Stimulated activated memory B cell treated with anti-CD40 and anti-IgM and Interleukin-4, amounts not matched to agents 10 μg/mL and 1 μg/mL and 100 μg/mL, for 72 hours (primary cell): ENCODE results near the gene GAB3.
"Not testable (repeated sequence)": the region's sequence is repeated elsewhere in the genome, so short reads cannot be mapped to it uniquely, and the experiment has no call there.

Experiments
- ATAC-seq: fragments of 150-1000 bp; cut with Tn5 transposase; 2 replicates; pipeline ENCODE4 v1.10.0; 2021
- H3K27ac Mint-ChIP-seq: one replicate; pipeline ENCODE4 v1.8.0; 2022; ENCODE audit warnings: mild to moderate bottlenecking, mixed read lengths
- H3K27me3 Mint-ChIP-seq: one replicate; pipeline ENCODE4 v1.8.0; 2022; ENCODE audit warnings: mixed read lengths
- H3K36me3 Mint-ChIP-seq: one replicate; pipeline ENCODE4 v1.8.0; 2022; ENCODE audit warnings: mixed read lengths
- H3K4me1 Mint-ChIP-seq: one replicate; pipeline ENCODE4 v1.8.0; 2022; ENCODE audit warnings: mixed read lengths
- H3K4me3 Mint-ChIP-seq: one replicate; pipeline ENCODE4 v1.8.0; 2022; ENCODE audit warnings: mild to moderate bottlenecking, moderate library complexity, mixed read lengths
- H3K9me3 Mint-ChIP-seq: one replicate; pipeline ENCODE4 v1.8.0; 2022; ENCODE audit warnings: mixed read lengths

The GAB3 gene

DNA sequence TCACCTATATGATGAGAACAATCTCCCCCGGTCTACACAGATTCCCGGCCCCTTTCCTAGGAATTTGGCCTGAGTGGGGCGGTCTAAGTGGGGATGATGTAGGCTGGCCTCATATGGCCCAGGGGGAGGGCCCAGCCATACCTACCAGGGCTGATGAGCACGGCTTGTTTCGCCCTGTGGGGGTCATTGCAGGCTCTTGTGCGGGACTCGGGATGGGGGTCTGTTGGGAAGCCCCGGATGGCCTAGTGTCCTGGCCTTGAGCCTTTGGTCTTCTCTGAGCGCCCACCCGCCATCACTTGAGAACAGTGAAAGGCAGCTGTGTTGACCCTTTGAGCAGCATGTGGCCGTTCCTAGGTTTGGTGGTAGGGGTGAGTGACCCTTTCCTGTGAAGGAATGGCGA, 92.7 kb downstream of the GAB3 start:
- H3K27me3 Mint-ChIP-seq = no peaks in the 10 kb centered on the region
- H3K27ac Mint-ChIP-seq = no peak overlapping the region
- no peak for ATAC-seq
- H3K4me1 Mint-ChIP-seq = peaks cover 17% of the 10 kb centered on the region
- H3K36me3 Mint-ChIP-seq = no peaks in the 10 kb centered on the region
- H3K4me3 Mint-ChIP-seq = no peak overlapping the region
- peaks cover 3% of the 10 kb centered on the region for H3K9me3 Mint-ChIP-seq

DNA sequence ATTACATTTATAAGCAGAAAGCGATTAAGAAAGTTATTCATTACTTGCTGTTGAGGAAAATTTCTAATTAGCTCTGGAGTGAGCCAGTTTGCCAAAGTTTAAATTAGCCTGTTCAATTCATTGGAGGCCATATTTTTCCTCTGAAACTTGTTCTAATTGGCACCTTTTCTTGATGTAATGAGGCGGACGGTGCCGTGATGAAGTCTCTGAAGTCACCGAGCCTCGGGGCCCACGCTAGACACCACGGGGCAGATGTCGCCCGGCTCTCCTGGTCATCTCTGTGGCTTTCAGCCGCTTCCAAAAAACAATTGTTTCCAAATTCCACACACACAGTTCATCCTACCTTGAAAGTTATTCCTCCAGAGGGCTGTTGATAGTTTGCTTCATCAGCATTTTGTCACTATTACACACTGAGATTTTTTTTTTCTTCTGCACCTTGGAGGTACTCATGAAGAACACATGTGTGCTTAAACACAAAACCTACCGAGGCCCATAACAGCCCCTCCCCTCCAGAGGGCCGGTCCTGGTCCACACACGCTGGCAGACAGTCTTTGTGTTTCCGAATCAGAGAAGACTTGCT, 93.6 kb downstream of the GAB3 start:
- no peaks in the 10 kb centered on the region for H3K27me3 Mint-ChIP-seq
- H3K4me1 Mint-ChIP-seq = peaks cover 14% of the 10 kb centered on the region
- no peaks in the 10 kb centered on the region for H3K36me3 Mint-ChIP-seq
- no peak overlapping the region for H3K27ac Mint-ChIP-seq
- H3K4me3 Mint-ChIP-seq = no peak overlapping the region
- no peak for ATAC-seq
- peaks cover 3% of the 10 kb centered on the region for H3K9me3 Mint-ChIP-seq

DNA sequence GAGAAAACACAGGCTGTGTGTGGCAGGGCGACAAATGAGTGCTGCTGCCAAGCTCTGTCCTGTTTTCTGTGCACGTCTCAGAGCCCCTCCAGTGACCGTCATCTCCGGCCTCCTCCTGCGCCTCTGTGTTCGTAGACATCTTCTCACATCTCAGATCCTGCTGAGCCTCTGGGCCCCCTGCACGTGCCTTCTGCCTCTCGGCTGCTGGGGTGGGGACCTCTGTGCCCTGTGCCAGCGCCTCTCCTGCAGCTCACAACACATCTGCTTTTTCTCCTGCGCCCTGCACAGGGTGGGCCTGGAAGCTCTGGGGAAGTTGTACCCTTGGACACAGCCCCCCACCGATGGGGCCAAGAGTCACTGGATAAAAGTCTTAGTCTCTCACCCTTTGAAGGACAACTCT, 95.1 kb downstream of the GAB3 start:
- H3K4me3 Mint-ChIP-seq = no peak overlapping the region
- no peak overlapping the region for H3K27ac Mint-ChIP-seq
- H3K36me3 Mint-ChIP-seq = no peaks in the 10 kb centered on the region
- no peaks in the 10 kb centered on the region for H3K4me1 Mint-ChIP-seq
- no peaks in the 10 kb centered on the region for H3K27me3 Mint-ChIP-seq
- no peaks in the 10 kb centered on the region for H3K9me3 Mint-ChIP-seq
- no peak for ATAC-seq

DNA sequence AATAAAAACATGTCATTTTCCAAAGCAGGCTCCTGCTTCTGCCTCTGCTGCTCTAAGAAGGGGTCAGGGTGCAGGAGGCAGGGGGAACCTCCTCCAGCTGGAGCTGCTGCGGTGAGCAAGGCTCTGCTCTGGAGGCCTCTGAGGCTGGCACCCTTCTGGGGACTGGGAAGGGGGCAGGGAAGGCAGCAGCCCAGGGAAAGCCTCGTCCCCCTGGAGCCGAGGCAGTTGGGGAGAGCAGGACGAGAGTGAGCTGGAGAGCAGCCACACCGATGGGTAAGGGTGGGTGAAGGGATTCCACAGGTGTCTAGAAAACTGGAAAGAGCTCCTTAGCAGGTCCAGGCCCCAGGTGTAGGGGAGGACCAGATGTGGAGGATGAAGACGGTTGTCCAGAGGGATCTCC, 95.5 kb downstream of the GAB3 start:
- Mint-ChIP-seq H3K36me3 (no peaks in the 10 kb centered on the region), H3K27ac (no peak overlapping the region), H3K4me3 (no peak overlapping the region), H3K4me1 (no peaks in the 10 kb centered on the region), H3K9me3 (no peaks in the 10 kb centered on the region), H3K27me3 (no peaks in the 10 kb centered on the region)
- no peak for ATAC-seq

DNA sequence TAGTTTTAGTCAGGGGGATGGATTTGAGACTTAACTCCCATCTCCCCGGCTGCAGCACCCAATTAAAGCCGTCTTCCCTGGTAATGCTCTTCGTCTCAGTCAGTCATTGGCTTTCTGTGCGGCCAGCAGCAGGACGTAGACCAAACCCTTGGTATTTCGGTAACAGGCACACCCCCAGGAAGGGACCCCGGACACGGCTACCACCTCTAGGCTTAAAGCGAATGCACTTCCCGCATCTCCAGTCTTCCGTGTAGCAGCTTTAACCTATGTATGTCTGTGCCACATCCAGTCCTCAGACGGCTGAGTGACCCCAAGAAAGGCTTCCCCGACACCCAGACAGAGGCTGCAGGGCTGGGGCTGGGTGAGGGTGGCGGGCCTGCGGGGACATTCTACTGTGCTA, 96.0 kb downstream of the GAB3 start:
- no peaks in the 10 kb centered on the region for H3K9me3 Mint-ChIP-seq
- H3K27ac Mint-ChIP-seq = no peak overlapping the region
- no peaks in the 10 kb centered on the region for H3K36me3 Mint-ChIP-seq
- no peak overlapping the region for H3K4me3 Mint-ChIP-seq
- H3K4me1 Mint-ChIP-seq = no peaks in the 10 kb centered on the region
- no peak for ATAC-seq
- H3K27me3 Mint-ChIP-seq = no peaks in the 10 kb centered on the region

DNA sequence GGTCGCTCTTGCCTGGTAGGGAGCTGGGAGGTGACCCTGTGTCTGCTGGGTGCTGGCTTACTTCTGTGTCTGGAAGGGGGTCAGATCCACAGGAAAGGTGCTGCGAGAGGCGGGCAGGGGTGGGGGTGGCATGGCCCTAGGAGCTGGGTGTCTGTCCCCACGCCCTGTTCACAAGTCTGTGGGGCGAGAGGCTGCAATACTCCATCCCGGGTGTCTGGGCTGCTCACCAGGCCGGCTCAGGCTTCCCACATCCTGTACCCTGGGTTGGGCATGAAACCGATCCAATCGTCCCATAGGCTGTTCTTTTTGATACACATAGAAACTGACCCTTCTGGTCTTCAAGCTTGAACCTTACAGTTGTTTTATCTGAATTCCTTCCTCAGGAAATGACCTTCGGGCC, 96.5 kb downstream of the GAB3 start:
- H3K4me3 Mint-ChIP-seq = no peak overlapping the region
- no peaks in the 10 kb centered on the region for H3K27me3 Mint-ChIP-seq
- no peak for ATAC-seq
- H3K4me1 Mint-ChIP-seq = no peaks in the 10 kb centered on the region
- no peak overlapping the region for H3K27ac Mint-ChIP-seq
- no peaks in the 10 kb centered on the region for H3K36me3 Mint-ChIP-seq
- H3K9me3 Mint-ChIP-seq = no peaks in the 10 kb centered on the region

DNA sequence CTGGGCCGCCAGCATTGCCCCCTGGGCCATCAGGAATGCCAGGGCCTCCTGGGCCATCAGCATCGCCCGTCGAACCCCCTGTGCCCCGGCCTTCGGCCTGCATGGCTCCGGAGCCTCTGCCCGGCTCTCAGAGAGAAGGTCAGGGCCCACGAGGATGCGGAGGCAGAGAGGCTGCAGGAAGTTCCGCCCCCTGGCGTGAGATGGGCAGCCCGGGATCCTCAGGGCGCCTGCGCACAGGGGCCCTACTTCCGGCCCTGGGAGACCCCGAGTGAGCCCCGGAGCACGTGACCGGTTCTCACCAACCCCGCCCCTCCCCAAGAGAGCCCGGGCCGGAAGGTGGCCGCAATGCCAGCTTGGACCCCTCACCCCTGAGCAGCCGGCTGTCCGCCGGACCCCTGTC, 97.5 kb downstream of the GAB3 start, which contains the start of gene CTAG2:
Gene CTAG2 (minus strand): TSS at position 167 of the 400 bp plus-strand sequence. CDS start 64 bp downstream, at position 103.
- not testable (repeated sequence) for H3K27me3 Mint-ChIP-seq, H3K4me3 Mint-ChIP-seq, H3K4me1 Mint-ChIP-seq, H3K27ac Mint-ChIP-seq, H3K36me3 Mint-ChIP-seq, H3K9me3 Mint-ChIP-seq
- ATAC-seq = peak; percentile 34

DNA sequence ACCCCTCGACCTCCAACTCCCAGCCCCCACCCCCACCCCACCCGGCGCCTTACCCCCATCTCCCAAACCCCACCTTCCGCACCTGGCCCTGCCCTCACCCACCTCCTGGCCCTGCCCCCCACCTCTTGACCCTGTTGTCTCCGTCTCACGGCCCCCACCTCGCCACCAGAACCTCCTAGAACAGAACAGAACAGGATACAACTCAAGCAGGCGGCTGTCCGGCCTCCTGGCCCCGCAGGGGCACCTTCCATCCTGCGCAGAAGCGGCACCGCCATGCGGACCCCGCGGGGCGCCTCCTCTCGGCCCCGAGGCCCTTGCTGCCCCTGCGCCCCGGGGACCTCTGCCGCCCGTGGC, 97.9 kb downstream of the GAB3 start:
- H3K27ac Mint-ChIP-seq = no peak overlapping the region
- no peak overlapping the region for H3K4me3 Mint-ChIP-seq
- no peaks in the 10 kb centered on the region for H3K9me3 Mint-ChIP-seq
- no peaks in the 10 kb centered on the region for H3K36me3 Mint-ChIP-seq
- H3K27me3 Mint-ChIP-seq = no peaks in the 10 kb centered on the region
- H3K4me1 Mint-ChIP-seq = no peaks in the 10 kb centered on the region
- no peak for ATAC-seq

DNA sequence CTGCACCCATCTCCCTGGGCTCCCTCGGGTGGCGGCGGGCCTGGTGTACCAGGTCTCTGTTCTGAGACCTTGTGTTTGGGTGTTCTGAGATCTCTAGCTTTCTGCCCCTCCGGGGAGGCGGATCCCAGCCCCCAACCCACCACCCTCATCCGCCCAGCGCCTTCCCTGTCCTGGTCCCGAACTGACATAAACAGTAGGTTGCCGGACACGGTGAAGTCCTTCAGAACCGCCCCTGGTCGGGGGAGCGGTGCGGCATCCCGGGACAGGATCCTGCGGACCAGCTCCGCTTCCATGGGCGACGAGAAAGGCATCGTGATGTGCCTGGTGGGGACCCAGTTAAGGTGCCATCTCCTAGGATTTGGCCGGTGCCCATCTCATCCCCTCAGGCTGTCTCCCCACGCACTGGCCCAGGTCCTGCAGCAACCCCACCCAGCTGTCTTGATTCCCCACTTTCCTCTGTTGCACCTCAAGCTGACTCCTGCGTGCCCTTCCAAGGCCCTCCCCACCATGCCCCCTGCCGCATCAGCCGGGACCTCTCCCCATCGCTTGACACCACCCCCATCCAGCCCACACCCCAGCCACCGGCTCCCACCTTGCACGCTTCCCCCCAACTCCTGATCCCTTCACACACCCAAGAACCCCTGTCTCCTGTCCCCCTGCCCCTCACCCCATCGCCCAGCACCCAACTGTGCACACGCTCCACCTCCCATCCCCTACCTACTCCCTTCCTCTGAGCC, 98.4 kb downstream of the GAB3 start:
- H3K4me1 Mint-ChIP-seq = no peaks in the 10 kb centered on the region
- H3K27ac Mint-ChIP-seq = no peak overlapping the region
- no peak for ATAC-seq
- H3K9me3 Mint-ChIP-seq = no peaks in the 10 kb centered on the region
- H3K27me3 Mint-ChIP-seq = no peaks in the 10 kb centered on the region
- no peaks in the 10 kb centered on the region for H3K36me3 Mint-ChIP-seq
- no peak overlapping the region for H3K4me3 Mint-ChIP-seq

DNA sequence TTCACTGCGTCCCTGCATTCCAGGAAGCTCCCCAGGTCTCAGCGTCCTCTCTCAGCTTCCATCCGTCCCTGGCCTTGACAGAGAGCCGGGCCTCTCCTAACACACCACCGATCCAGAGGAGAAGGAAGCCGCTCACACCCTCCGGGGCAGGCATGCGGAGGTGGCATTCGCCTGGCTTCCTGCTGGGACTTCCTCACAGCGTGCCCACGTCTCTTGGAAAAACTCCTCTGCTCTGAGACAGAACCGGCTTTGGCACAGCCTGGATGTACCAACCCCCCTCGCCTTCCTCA, 100.7 kb downstream of the GAB3 start:
- Mint-ChIP-seq H3K9me3 (no peaks in the 10 kb centered on the region), H3K27me3 (no peaks in the 10 kb centered on the region), H3K27ac (no peak overlapping the region), H3K4me1 (no peaks in the 10 kb centered on the region), H3K4me3 (no peak overlapping the region), H3K36me3 (no peaks in the 10 kb centered on the region)
- no peak for ATAC-seq

DNA sequence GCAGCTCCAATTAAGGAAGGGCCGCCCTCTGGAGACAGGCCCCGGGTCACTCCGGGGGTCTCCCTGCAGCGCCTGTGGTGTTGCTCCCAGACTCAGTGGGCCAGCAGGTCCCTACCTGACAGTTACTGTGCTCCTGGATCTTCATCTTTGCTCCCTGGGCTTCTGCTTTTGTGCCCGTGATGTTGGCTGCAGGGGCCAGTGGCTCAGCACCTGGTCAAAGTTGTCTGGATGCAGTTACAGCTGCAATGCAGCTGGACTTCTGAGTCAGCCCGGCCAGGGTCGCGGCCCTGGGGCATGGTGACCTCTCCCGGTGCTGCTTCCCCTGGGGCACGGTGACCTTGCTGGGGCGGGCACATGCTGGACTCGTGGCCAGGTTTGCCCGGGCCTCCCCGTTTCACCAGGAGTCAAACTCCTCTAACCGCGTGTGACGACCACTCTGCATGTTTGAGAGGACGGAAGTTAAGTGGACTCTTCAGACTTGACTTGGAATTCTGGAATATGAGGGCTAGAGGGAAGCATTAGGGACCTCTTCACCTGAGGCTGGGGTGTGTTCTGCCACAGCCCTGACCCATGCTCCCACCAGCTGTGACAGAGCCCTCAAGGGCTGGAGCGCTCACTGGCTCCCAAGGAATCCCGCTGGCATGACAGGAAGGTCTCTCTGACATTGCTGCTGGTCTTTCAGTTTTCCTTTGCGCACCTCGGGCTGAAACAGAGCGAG, 101.2 kb downstream of the GAB3 start:
- no peaks in the 10 kb centered on the region for H3K36me3 Mint-ChIP-seq
- no peak overlapping the region for H3K4me3 Mint-ChIP-seq
- H3K27me3 Mint-ChIP-seq = no peaks in the 10 kb centered on the region
- H3K4me1 Mint-ChIP-seq = no peaks in the 10 kb centered on the region
- H3K9me3 Mint-ChIP-seq = no peaks in the 10 kb centered on the region
- no peak for ATAC-seq
- no peak overlapping the region for H3K27ac Mint-ChIP-seq

DNA sequence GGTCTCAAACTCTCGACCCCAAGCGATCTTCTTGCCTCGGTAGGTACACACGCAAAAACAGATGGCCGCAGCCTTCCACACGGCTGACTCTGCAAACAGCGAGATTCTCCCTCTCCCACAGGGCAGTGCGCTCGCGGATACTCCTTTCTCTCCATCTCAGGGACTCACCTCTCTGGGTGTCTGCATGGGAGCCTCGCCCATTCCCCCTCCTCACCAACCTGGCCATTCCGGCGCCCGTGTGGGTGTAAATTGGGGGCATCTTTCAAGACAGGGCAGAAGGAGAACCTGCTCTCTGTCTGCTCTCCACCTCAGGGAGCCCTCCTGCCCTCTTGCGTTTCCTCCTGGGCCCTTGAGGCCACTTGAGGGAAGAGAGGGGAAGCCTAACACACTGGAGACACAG, 101.9 kb downstream of the GAB3 start:
- no peaks in the 10 kb centered on the region for H3K9me3 Mint-ChIP-seq
- no peaks in the 10 kb centered on the region for H3K4me1 Mint-ChIP-seq
- H3K27me3 Mint-ChIP-seq = no peaks in the 10 kb centered on the region
- no peak overlapping the region for H3K27ac Mint-ChIP-seq
- no peak for ATAC-seq
- H3K36me3 Mint-ChIP-seq = no peaks in the 10 kb centered on the region
- no peak overlapping the region for H3K4me3 Mint-ChIP-seq

DNA sequence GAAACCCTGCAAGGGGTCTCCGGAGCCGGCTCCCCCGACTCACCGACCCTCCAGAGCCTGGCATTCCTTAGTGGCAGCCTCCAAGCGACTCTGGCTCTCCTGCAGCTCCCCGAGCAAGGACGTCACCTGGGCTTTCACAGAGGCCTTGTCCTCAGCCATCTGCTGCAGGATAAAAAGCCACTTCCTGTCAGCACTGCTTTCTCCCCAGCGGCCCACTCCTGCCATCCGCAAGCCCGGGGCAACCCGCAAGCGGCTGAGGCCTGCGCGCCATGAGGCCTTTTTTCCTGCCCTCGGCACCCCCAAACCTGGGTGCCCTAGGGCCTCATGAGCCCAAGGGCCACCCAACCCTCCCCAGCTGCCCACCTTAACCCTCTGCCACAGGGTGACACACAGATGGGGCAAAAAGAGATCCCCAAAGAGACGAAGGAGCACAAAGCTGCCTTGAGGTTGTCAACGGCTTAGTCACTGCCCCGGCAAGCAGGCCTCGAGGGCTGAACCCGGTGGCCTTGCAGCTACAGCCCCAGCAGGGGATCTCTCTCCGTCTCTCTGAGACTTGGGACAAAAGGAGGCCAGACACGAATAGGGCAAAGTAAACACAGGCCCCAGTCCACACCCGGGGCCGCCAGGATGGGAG, 105.0 kb downstream of the GAB3 start:
- not testable (repeated sequence) for H3K9me3 Mint-ChIP-seq, H3K4me1 Mint-ChIP-seq, ATAC-seq

DNA sequence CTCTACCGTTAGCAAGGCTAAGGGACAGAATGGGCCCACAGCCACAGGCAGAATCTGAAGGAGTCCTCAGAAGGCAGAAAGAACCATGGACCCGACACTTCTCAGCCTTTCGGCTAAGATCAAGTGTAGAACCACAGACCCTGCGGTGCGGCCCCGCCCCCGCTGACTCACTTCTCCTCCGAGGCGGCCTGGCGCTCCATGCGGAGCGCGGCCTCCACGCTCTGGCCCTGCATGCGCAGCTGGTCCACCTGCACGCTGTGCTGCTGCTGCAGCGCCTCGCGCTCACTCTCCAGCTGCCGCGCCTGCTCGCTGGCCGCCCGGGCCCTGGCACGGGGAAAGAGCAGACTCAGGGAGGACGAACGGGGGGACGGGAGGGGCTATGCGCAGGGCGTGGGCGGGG, 107.2 kb downstream of the GAB3 start:
- not testable (repeated sequence) for H3K4me1 Mint-ChIP-seq, H3K27ac Mint-ChIP-seq, H3K36me3 Mint-ChIP-seq, H3K27me3 Mint-ChIP-seq, ATAC-seq, H3K9me3 Mint-ChIP-seq, H3K4me3 Mint-ChIP-seq

More for the DNA sequence above, 105.0 kb downstream of the GAB3 start:
- H3K36me3 Mint-ChIP-seq, H3K4me3 Mint-ChIP-seq, H3K27ac Mint-ChIP-seq, H3K27me3 Mint-ChIP-seq: not testable (repeated sequence)

DNA sequence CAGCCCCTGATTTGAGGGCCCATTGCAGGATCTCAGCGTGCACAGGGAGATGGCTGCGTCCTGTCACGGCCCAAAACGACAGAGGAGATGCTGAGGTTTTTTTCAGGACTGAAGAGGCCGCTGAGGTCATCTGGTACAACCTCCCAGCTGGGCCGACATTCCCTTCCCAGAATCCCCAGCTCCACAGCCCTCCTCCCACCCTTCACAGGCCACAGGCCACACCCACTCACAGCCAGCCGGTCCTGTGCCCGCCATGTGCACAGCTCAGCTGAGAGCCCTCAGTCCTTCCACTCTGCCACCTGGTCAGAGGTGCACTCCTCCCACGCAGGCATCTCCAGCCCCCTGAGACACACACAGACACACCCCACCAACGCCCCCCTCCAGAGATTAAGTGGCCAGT, 109.1 kb downstream of the GAB3 start:
- not testable (repeated sequence) for H3K9me3 Mint-ChIP-seq, H3K4me3 Mint-ChIP-seq, ATAC-seq, H3K27ac Mint-ChIP-seq, H3K27me3 Mint-ChIP-seq, H3K36me3 Mint-ChIP-seq, H3K4me1 Mint-ChIP-seq

DNA sequence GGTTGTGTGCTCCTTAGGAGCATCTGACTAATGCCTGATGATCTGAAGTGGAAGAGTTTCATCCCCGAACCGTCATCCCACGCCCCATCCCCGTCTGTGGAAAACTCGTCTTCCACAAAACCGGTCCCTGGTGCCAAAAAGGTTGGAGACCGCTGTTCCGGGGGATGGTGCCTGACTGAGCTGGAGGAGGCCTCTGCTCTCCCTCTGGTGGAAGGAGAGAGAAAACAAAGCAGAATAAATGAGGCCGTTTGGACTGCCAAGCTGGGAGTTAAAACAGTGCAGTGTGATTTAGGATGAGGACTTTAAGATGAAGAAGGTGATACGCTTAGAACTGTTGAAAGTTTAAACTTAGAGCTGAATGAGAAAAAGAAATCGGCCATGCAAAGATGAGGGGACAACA, 117.2 kb downstream of the GAB3 start:
- H3K4me1 Mint-ChIP-seq, H3K4me3 Mint-ChIP-seq, H3K27me3 Mint-ChIP-seq, H3K9me3 Mint-ChIP-seq, H3K36me3 Mint-ChIP-seq, H3K27ac Mint-ChIP-seq, ATAC-seq: not testable (repeated sequence)
